ENCODE data around the gene TMF1. TPM values are rescaled to one million over a fixed set of nuclear protein-coding genes. Genes with fewer than 3 reads are reported as not detected.

TMF1 gene
- total RNA-seq, 2 donors from 2014 or later: 34.7 to 49.2 TPM

DNA sequence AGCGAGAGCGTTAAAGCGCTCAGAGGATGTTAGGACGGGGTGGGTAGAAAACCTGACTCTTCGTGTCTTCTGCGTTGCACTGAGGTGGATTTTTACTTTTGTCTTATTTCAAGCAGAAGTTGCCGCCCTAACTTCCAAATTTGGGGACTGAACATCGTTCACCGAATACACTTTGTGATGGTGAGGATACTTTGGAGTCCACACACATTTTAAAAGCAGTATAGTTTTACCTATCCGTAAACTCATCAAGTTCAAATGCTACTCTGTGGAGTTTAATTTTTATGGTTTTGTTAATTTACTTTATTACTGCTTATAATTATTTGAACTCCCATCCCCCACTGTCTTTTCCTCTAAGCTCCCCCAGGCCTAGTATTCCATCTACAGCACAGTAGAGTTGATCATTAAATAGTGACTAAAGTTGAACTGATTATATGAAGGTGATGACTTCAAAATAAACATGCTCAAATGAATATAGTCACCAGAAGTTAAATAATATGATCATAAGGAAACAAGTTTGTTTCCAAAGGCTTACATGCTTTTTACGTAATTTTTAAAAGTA is 38.0 kb downstream of the TMF1 start:
- TF ChIP-seq, protein P1, sequence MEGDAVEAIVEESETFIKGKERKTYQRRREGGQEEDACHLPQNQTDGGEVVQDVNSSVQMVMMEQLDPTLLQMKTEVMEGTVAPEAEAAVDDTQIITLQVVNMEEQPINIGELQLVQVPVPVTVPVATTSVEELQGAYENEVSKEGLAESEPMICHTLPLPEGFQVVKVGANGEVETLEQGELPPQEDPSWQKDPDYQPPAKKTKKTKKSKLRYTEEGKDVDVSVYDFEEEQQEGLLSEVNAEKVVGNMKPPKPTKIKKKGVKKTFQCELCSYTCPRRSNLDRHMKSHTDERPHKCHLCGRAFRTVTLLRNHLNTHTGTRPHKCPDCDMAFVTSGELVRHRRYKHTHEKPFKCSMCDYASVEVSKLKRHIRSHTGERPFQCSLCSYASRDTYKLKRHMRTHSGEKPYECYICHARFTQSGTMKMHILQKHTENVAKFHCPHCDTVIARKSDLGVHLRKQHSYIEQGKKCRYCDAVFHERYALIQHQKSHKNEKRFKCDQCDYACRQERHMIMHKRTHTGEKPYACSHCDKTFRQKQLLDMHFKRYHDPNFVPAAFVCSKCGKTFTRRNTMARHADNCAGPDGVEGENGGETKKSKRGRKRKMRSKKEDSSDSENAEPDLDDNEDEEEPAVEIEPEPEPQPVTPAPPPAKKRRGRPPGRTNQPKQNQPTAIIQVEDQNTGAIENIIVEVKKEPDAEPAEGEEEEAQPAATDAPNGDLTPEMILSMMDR (IDR thresholded peaks at IDR 0.05): no peak

DNA sequence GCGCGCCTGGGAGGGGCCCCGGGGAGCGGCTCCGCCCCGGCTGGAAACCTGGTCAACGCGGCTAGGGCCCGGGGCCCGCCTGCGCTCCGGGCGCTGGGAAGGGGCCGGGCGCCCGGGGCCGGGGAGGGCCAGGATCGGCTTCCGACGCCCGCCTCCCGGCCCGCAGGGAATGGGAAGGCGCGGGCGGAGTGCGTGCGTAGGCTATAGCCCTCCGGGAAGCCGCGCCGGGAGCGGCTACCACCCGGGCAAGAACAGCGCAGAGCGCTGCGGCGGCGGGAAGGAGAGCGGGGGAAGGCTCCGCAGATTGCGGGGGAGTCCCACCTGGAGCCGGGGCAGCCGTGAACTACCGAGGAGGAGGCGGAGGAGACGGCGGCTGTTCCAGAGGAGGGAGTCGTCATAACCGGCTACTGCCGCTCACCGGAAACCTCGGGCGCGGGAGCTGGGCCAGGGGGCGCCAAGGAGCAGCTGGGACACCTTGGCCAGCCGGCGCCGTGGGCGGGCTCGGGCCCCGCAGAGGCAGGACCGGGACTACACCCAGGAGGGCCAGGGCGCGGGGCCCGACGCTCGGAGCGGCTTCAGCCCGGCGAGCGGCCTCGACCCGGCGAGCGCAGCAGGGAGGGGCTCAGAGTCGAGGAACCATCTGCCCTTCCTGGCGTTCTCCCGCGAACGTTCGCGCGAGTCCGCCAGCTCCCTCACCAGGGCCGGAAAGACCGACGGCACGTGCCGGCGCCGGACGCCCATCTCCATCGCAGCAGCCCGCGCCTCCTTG is 38.7 kb downstream of the TMF1 start, which contains the start of gene EOGT:
TSS of gene EOGT (minus strand) at position 432 of the 769 bp plus-strand sequence. CDS start 3,838 bp downstream, outside the sequence.
- TF ChIP-seq, protein P1 (IDR thresholded peaks at IDR 0.05): peak; percentile 53
- H3K27ac ChIP-seq: peak within 1 kb of the TSS; percentile 100
- peak within 1 kb of the TSS; percentile 96 for H3K4me3 ChIP-seq
- H3K9me3 ChIP-seq: no peaks in the 10 kb centered on the region
- ATAC-seq (ENCODE audit: insufficient number of reproducible peaks, low FRiP score, low read depth) (peak; percentile 56), DNase-seq (ENCODE audit: low spot score) (peak; percentile 57)
- peaks cover 36 to 56% of the 10 kb centered on the region in 2 donors for H3K4me1 ChIP-seq (ENCODE audit: control insufficient read depth in 1 of 2, low read depth in 2 of 2)
- H3K27me3 ChIP-seq (replicated peaks; ENCODE audit: insufficient read depth): no peaks in the 10 kb centered on the region
- H3K36me3 ChIP-seq: no peaks in the 10 kb centered on the region

More for the DNA sequence above, 38.0 kb downstream of the TMF1 start:
- Histone ChIP-seq H3K27ac (peak overlapping the region; percentile 100), H3K9me3 (no peaks in the 10 kb centered on the region), H3K4me1 (ENCODE audit: control insufficient read depth in 1 of 2, low read depth in 2 of 2) (peaks cover 29 to 49% of the 10 kb centered on the region in 2 donors), H3K4me3 (peak overlapping the region; percentile 96), H3K36me3 (no peaks in the 10 kb centered on the region), H3K27me3 (replicated peaks; ENCODE audit: insufficient read depth) (no peaks in the 10 kb centered on the region)
- DNase-seq (ENCODE audit: low spot score) (no peak), ATAC-seq (ENCODE audit: insufficient number of reproducible peaks, low FRiP score, low read depth) (no peak)

DNA sequence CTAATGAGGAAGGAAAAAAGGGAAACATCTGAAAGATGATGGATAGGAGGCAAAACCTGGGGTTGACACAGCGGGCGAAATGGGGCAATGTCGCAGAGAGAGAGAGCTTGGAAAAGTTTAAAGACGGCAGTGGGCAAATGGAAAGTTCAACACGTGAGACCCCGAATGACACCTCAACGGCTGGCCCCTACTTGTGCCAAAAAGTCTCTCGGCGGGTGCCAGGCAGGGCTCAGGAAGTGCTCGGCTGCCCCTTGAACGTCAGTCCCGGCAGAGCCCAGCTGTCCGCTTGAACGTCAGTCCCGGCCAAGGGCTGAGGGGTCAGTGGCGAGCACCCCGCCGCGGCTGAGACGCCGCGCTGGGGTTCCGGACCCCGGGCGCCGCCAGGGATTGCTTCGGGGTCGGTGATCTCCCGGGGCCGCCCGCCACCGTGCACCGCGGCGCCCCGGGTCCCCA is 39.3 kb downstream of the TMF1 start:
- no peak for DNase-seq (ENCODE audit: low spot score)
- H3K27me3 ChIP-seq (replicated peaks; ENCODE audit: insufficient read depth): no peaks in the 10 kb centered on the region

DNA sequence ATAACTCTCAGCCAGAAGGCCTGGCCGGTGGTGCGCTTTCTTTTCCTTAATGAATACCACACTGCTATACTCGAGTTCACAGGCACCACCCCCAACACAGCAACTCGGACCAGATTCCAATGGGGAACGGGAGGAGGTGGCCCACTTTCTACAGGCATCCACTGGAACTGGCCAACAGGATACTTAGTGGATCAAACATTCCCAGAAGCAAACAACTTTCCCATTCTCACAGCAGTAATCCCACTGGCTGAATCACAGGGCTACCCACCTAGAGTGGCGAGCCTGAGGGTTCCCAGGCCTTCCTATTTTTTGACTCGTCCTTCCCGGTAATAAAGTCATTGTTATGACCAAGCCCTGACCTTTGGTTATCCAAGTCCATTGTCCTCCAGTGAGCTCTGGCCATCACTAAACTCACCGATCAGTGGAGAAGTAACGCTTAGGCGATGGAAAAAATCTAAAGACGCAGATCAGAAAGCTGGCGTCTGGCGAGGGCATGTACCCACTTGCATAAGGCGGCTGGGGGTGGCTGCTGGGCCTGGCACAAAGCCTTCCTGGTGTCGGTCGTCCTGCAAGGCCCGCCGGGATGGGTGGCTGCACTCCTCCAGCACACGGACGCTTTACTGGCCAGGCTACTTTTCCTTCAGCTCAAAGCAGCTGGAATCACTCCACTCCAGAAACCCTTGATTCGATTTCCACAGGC is 39.9 kb downstream of the TMF1 start:
- peak overlapping the region; percentile 100 for H3K27ac ChIP-seq
- no peaks in the 10 kb centered on the region for H3K27me3 ChIP-seq (replicated peaks; ENCODE audit: insufficient read depth)
- TF ChIP-seq, protein P1 (IDR thresholded peaks at IDR 0.05): no peak
- ATAC-seq (ENCODE audit: insufficient number of reproducible peaks, low FRiP score, low read depth) (peak; percentile 48), DNase-seq (ENCODE audit: low spot score) (peak; percentile 47)
- H3K4me3 ChIP-seq: peak overlapping the region; percentile 96
- H3K9me3 ChIP-seq: no peaks in the 10 kb centered on the region
- peaks cover 40 to 65% of the 10 kb centered on the region in 2 donors for H3K4me1 ChIP-seq (ENCODE audit: control insufficient read depth in 1 of 2, low read depth in 2 of 2)
- H3K36me3 ChIP-seq: no peaks in the 10 kb centered on the region

More for the DNA sequence above, 39.3 kb downstream of the TMF1 start:
- peak overlapping the region; percentile 96 for H3K4me3 ChIP-seq
- peak overlapping the region; percentile 100 for H3K27ac ChIP-seq
- H3K4me1 ChIP-seq (ENCODE audit: control insufficient read depth in 1 of 2, low read depth in 2 of 2): peaks cover 40 to 62% of the 10 kb centered on the region in 2 donors
- peak; percentile 30 for ATAC-seq (ENCODE audit: insufficient number of reproducible peaks, low FRiP score, low read depth)
- H3K36me3 ChIP-seq: no peaks in the 10 kb centered on the region
- TF ChIP-seq, protein P1 (IDR thresholded peaks at IDR 0.05): no peak
- no peaks in the 10 kb centered on the region for H3K9me3 ChIP-seq
